Stimulated activated memory B cell treated with anti-CD40 and anti-IgM and Interleukin-4, amounts not matched to agents 10 μg/mL and 1 μg/mL and 100 μg/mL, for 72 hours (primary cell): ENCODE data around the gene GHITM.

Experiments
- ATAC-seq: fragments of 150-1000 bp; cut with Tn5 transposase; 2 replicates; pipeline ENCODE4 v1.10.0; 2021
- H3K27ac Mint-ChIP-seq: one replicate; pipeline ENCODE4 v1.8.0; 2022; ENCODE audit warnings: mild to moderate bottlenecking, mixed read lengths
- H3K27me3 Mint-ChIP-seq: one replicate; pipeline ENCODE4 v1.8.0; 2022; ENCODE audit warnings: mixed read lengths
- H3K36me3 Mint-ChIP-seq: one replicate; pipeline ENCODE4 v1.8.0; 2022; ENCODE audit warnings: mixed read lengths
- H3K4me1 Mint-ChIP-seq: one replicate; pipeline ENCODE4 v1.8.0; 2022; ENCODE audit warnings: mixed read lengths
- H3K4me3 Mint-ChIP-seq: one replicate; pipeline ENCODE4 v1.8.0; 2022; ENCODE audit warnings: mild to moderate bottlenecking, moderate library complexity, mixed read lengths
- H3K9me3 Mint-ChIP-seq: one replicate; pipeline ENCODE4 v1.8.0; 2022; ENCODE audit warnings: mixed read lengths

GHITM gene

DNA sequence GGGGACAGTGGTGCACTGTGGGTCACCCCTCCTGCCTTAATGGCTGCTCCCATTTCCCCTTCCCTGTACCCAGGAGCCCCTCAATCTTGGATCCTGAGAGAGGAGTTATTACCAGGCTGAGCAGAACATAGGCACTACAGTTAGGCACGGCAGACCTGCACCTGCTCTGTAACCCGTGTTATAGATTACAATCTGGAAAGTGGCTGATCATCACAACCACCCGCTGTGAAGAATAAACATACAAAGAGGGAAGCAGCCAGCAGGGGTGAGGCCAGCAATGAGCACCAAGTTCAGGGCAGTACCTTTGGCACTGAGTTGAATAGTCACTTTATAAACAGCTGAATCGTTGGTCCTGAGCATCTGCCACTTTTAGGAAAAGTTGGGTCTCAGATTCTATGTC lies 56.8 kb downstream of the GHITM start:
- Mint-ChIP-seq H3K27ac (no peak overlapping the region), H3K9me3 (no peaks in the 10 kb centered on the region), H3K4me3 (no peak overlapping the region), H3K4me1 (no peaks in the 10 kb centered on the region), H3K36me3 (no peaks in the 10 kb centered on the region), H3K27me3 (peaks cover 50% of the 10 kb centered on the region)
- no peak for ATAC-seq

DNA sequence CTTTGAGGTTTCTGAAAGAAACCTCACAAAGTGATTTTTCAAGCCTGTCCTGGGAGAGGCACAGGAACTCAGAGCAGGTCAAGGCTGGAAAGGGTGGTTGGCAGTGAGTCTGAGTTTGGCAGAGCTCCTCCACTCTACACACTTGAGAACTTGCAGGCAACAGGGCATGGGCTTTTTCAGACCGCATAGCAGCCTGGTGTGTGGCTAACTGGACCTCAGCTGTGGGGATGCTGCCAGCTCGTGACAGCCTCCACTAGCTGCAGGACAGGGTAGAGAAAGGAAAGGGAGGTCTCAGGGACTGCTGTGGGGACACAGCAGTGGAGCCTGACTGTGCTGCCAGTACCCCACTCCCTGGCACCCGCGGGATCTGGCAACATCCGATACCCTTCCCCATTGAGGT lies 57.6 kb downstream of the GHITM start:
- Mint-ChIP-seq H3K27me3 (peaks cover 41% of the 10 kb centered on the region), H3K27ac (no peak overlapping the region), H3K36me3 (no peaks in the 10 kb centered on the region), H3K4me1 (no peaks in the 10 kb centered on the region), H3K9me3 (no peaks in the 10 kb centered on the region), H3K4me3 (no peak overlapping the region)
- ATAC-seq: no peak

GRCh38 chr10:84197643-84198042 lies 58.3 kb downstream of the GHITM start:
- peaks cover 34% of the 10 kb centered on the region for H3K27me3 Mint-ChIP-seq
- no peak for ATAC-seq
- H3K36me3 Mint-ChIP-seq: no peaks in the 10 kb centered on the region
- H3K4me3 Mint-ChIP-seq: no peak overlapping the region
- H3K4me1 Mint-ChIP-seq: no peaks in the 10 kb centered on the region
- no peaks in the 10 kb centered on the region for H3K9me3 Mint-ChIP-seq
- H3K27ac Mint-ChIP-seq: no peak overlapping the region

DNA sequence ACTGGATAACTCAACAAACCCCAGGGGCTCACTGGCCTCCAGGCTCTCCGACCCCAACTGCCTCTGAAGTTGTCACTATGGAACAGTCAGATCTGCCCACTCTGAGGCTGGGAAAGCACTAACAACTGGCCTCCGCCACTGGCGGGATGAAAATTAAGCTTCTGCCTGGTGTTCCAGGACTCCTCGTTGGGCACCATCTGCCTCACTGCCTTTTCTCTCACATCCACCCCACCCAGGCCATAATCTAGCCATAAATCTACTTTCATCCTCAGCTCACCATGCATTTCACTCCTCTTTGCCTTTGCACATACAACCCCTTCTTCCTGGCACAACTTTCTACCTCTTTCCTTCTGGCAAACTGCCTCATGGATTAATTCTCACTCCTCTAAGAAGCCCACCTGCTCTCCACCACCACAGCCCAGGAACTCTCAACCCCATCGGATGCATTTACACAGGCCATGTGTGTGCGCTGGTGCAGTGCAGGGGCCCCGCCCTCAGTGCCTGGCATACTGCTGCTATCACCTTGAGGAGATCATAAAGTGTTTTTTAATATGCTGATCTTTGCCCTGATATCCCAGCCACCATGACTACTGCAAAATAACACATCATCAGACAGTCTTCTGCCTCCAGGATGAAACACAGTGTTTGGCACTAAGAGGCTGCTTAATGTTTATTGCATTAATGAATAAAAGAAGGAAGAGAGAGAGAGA lies 59.1 kb downstream of the GHITM start:
- no peak for ATAC-seq

DNA sequence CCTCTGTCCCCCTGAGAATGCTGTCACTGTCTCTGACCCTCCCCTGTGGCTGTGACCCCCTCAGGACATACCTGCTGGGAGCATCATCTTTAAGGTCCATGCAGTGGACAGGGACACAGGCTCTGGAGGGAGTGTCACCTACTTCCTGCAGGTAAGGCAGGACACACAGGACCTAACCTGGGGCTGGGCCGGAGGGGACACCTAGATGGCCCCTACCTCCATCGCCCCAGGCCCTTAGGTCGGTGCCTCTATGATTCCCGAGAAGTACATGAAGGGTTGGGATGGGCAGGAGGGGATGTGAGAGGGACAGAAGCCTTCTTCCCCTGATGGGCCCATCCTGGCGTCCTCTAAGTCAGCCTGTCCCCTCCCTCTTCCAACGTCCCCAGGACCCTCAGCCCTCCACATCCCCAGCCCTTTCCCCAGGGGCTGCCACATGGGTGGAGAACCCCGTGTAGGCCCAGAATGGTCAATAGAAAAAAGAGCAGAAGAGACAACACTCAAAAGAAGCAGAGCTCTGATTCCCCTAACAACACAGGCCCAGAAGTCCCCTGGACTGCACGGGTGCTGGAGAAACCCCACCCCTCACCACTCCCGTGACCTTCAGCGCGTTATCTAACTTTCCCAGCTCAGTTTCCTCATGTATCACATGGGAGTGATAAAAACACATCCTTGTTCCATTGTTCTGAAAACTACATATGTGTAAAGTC lies 61.4 kb downstream of the GHITM start:
- Mint-ChIP-seq H3K27me3 (peaks cover 22% of the 10 kb centered on the region), H3K36me3 (no peaks in the 10 kb centered on the region), H3K27ac (no peak overlapping the region), H3K4me3 (no peak overlapping the region), H3K9me3 (no peaks in the 10 kb centered on the region), H3K4me1 (peaks cover 4% of the 10 kb centered on the region)
- ATAC-seq: no peak

More for the DNA sequence above, 59.1 kb downstream of the GHITM start:
- Mint-ChIP-seq H3K4me1 (no peaks in the 10 kb centered on the region), H3K27ac (no peak overlapping the region), H3K36me3 (no peaks in the 10 kb centered on the region), H3K27me3 (peaks cover 31% of the 10 kb centered on the region), H3K9me3 (no peaks in the 10 kb centered on the region), H3K4me3 (no peak overlapping the region)

GRCh38 chr10:84201244-84201606 lies 61.9 kb downstream of the GHITM start:
- H3K27me3 Mint-ChIP-seq: peaks cover 21% of the 10 kb centered on the region
- H3K4me3 Mint-ChIP-seq: no peak overlapping the region
- H3K4me1 Mint-ChIP-seq: peaks cover 6% of the 10 kb centered on the region
- ATAC-seq: no peak
- no peaks in the 10 kb centered on the region for H3K36me3 Mint-ChIP-seq
- no peaks in the 10 kb centered on the region for H3K9me3 Mint-ChIP-seq
- no peak overlapping the region for H3K27ac Mint-ChIP-seq

GRCh38 chr10:84201682-84202081 lies 62.4 kb downstream of the GHITM start:
- Mint-ChIP-seq H3K36me3 (no peaks in the 10 kb centered on the region), H3K4me1 (peaks cover 6% of the 10 kb centered on the region), H3K27ac (no peak overlapping the region), H3K4me3 (no peak overlapping the region), H3K9me3 (no peaks in the 10 kb centered on the region), H3K27me3 (peaks cover 20% of the 10 kb centered on the region)
- ATAC-seq: no peak

DNA sequence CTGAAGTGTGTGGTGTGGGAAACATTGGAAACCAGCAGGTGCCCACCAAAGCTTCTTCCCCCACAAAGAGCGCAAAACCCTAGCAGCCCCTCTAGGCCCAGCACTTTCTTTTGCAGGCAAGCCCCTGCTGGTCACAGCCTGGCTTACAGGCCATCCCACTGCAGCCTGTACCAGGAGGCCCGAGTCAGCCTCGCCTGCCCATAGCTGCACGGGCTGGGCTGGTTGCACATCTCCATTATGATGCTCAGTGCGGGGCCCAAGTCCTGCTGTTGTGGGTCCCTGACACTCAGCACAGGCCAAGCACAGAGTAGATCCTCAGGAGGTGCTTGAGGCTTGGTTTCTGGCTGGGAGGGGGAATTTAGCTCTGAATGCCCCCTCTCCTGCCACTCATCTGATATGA lies 63.0 kb downstream of the GHITM start:
- H3K27me3 Mint-ChIP-seq: peaks cover 20% of the 10 kb centered on the region
- no peak overlapping the region for H3K27ac Mint-ChIP-seq
- H3K4me1 Mint-ChIP-seq: peaks cover 6% of the 10 kb centered on the region
- no peaks in the 10 kb centered on the region for H3K9me3 Mint-ChIP-seq
- H3K36me3 Mint-ChIP-seq: no peaks in the 10 kb centered on the region
- ATAC-seq: no peak
- H3K4me3 Mint-ChIP-seq: no peak overlapping the region
